Measurements from ENCODE around the gene GOLGA6L4.
"Not testable (repeated sequence)": the region's sequence is repeated elsewhere in the genome, so short reads cannot be mapped to it uniquely, and the experiment has no call there.

GOLGA6L4 gene

DNA sequence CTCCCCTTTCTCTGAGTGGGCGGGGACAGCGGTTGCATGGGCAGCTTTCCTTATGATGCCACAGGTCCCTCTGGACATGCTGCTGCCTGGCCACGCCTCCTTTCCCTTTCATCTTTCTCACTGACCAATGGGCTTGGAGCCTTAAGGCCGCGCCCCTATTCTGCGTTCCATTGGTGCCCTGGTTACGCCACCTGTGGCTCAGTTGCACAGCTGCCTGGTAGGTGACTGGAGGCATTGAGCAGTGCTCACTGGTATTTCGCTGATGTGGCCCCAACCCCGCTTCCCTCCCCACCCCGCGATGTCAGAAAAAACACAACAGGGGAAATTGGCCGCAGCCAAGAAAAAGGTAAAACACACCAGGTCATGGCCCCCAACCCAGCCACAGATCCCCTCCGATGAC lies at the start of gene GOLGA6L4:
Gene GOLGA6L4 (plus strand): TSS at position 201 of the 400 bp plus-strand sequence. CDS start 62 bp downstream, at position 263.
- not testable (repeated sequence) for DNase-seq (ENCODE audit: low read depth); H3K9me3 ChIP-seq (ENCODE audit: control insufficient read depth, low read length); H3K36me3 ChIP-seq (ENCODE audit: control insufficient read depth, insufficient read depth, low read length, severe bottlenecking); H3K9ac ChIP-seq (ENCODE audit: low read length); H3K27me3 ChIP-seq (replicated peaks; ENCODE audit: control insufficient read depth, insufficient read depth, low read length); H3K4me1 ChIP-seq (ENCODE audit: control insufficient read depth, insufficient read depth, low read length); H3K4me3 ChIP-seq (ENCODE audit: low read length)

DNA sequence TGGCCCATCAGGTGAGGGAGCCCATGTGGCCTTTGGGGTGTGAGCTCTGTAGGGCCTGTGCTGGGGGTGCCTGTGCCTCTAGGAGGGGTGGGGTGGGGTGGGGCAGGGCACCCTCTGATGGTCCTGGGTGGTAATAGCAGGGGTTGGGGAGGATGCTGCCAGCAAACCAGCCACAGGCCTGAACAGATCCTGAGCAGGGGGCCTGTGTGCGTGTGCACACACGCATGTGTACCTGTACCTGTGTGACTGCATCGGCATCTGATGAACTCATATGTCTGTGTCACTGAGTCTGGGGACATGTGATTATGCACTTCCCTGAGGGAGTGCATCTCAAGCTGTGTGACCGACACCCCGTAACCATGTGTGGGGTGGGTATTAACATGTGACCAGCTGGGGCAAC lies 42.6 kb upstream of the GOLGA6L4 start:
- H3K27me3 ChIP-seq (replicated peaks; ENCODE audit: control insufficient read depth, insufficient read depth, low read length); H3K4me3 ChIP-seq (ENCODE audit: low read length); H3K9me3 ChIP-seq (ENCODE audit: control insufficient read depth, low read length); H3K4me1 ChIP-seq (ENCODE audit: control insufficient read depth, insufficient read depth, low read length); H3K36me3 ChIP-seq (ENCODE audit: control insufficient read depth, insufficient read depth, low read length, severe bottlenecking); DNase-seq (ENCODE audit: low read depth); H3K9ac ChIP-seq (ENCODE audit: low read length): not testable (repeated sequence)

GRCh38 chr15:84195603-84196002 lies 40.0 kb upstream of the GOLGA6L4 start:
- not testable (repeated sequence) for H3K9ac ChIP-seq (ENCODE audit: low read length); H3K4me1 ChIP-seq (ENCODE audit: control insufficient read depth, insufficient read depth, low read length); H3K36me3 ChIP-seq (ENCODE audit: control insufficient read depth, insufficient read depth, low read length, severe bottlenecking); H3K4me3 ChIP-seq (ENCODE audit: low read length); H3K9me3 ChIP-seq (ENCODE audit: control insufficient read depth, low read length); H3K27me3 ChIP-seq (replicated peaks; ENCODE audit: control insufficient read depth, insufficient read depth, low read length); DNase-seq (ENCODE audit: low read depth)

GRCh38 chr15:84196530-84197188 lies 38.9 kb upstream of the GOLGA6L4 start:
- not testable (repeated sequence) for H3K4me3 ChIP-seq (ENCODE audit: low read length); H3K9ac ChIP-seq (ENCODE audit: low read length); H3K4me1 ChIP-seq (ENCODE audit: control insufficient read depth, insufficient read depth, low read length); H3K27me3 ChIP-seq (replicated peaks; ENCODE audit: control insufficient read depth, insufficient read depth, low read length); DNase-seq (ENCODE audit: low read depth); H3K9me3 ChIP-seq (ENCODE audit: control insufficient read depth, low read length); H3K36me3 ChIP-seq (ENCODE audit: control insufficient read depth, insufficient read depth, low read length, severe bottlenecking)

GRCh38 chr15:84199865-84200264 lies 35.7 kb upstream of the GOLGA6L4 start:
- not testable (repeated sequence) for H3K9ac ChIP-seq (ENCODE audit: low read length); H3K27me3 ChIP-seq (replicated peaks; ENCODE audit: control insufficient read depth, insufficient read depth, low read length); DNase-seq (ENCODE audit: low read depth); H3K36me3 ChIP-seq (ENCODE audit: control insufficient read depth, insufficient read depth, low read length, severe bottlenecking); H3K9me3 ChIP-seq (ENCODE audit: control insufficient read depth, low read length); H3K4me1 ChIP-seq (ENCODE audit: control insufficient read depth, insufficient read depth, low read length); H3K4me3 ChIP-seq (ENCODE audit: low read length)

DNA sequence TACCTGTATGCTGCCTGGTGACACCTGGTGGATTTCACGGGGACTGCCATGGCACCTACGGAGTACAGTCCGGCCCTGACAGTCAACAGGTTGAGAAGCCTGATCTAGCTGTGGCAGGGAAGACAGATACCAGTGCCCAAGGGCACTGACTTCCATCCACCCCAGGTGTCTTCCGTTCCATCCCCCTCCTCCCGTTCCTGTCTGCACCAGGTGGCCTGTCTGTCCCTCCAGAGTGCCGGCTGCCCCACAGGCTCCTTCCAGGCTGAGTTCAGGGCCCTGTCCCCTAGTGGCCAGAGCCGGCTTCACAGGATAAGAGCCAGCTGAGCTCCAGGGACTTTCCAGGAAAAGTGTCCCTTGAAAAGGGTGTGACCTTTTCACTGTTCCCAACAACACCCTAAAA lies 10.9 kb downstream of the GOLGA6L4 start:
- H3K27me3 ChIP-seq (replicated peaks; ENCODE audit: control insufficient read depth, insufficient read depth, low read length); H3K36me3 ChIP-seq (ENCODE audit: control insufficient read depth, insufficient read depth, low read length, severe bottlenecking); H3K9ac ChIP-seq (ENCODE audit: low read length); H3K4me1 ChIP-seq (ENCODE audit: control insufficient read depth, insufficient read depth, low read length); H3K9me3 ChIP-seq (ENCODE audit: control insufficient read depth, low read length); DNase-seq (ENCODE audit: low read depth); H3K4me3 ChIP-seq (ENCODE audit: low read length): not testable (repeated sequence)
